ENCODE measurements around the gene ZNF688. TPM values are rescaled to one million over a fixed set of nuclear protein-coding genes. Genes with fewer than 3 reads are reported as not detected.

Gene ZNF688
- total and polyA plus RNA-seq, 2 of the 8 experiments (the other 6 are each of a cell fraction or from before 2014, with no cell fraction given): 2.7 to 3.5 TPM

DNA sequence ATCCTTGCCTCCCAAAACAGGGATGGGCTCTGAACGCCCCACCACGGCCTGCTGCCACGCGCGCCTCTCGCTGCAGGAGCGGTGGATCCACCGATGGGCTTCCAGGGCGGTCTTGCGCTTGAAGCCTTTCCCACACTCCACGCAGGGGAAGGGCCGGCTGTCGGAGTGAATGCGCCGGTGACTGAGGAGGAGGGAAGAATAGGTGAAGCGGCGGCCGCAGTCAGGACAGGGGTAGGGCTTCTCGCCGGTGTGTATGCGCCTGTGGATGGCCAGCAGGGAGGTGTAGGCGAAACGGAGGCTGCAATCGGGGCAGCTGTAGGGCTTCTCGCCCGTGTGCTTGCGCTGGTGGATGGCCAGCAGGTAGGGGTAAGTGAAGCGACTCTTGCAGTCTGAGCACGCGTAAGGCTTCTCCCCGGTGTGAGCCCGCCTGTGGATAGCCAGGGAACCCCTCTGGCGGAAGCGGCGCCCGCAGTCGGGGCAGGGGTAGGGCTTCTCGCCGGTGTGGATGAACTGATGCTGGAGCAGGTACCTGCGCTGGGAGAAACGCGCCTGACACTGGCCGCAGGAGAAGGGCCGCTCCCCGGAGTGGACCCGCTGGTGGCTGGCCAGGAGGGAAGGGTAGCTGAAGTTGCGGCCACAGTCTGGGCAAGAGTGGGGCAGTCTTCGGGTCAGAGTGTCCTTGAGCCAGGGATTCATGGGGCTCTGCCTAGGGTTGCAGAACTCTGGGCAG lies 11.3 kb upstream of the ZNF688 start:
- Histone ChIP-seq H3K4me3 (ENCODE audit: extremely low read depth in 1 of 4, insufficient read depth in 2 of 4, low read depth in 3 of 4, low read length in 4 of 4) (no peak overlapping the region), H3K36me3 (ENCODE audit: control insufficient read depth in 2 of 4, insufficient read depth in 4 of 4, low read length in 3 of 4) (peaks cover 8 to 25% (median 14%) of the 10 kb centered on the region in 4 experiments; a peak in 7 of 8 replicates), H3K56ac (replicated peaks; ENCODE audit: insufficient read length, low read depth, low read length) (no peak overlapping the region), H2BK20ac (ENCODE audit: low read length) (no peak overlapping the region), H2AK5ac (ENCODE audit: low read depth, low read length) (no peak overlapping the region), H3K79me1 (ENCODE audit: low read depth, low read length) (peaks cover 9% of the 10 kb centered on the region), H3K27ac (ENCODE audit: low read depth, low read length) (no peak overlapping the region), H3K9me3 (ENCODE audit: insufficient read depth in 2 of 2, low read depth in 1 of 2, low read length in 1 of 2) (no peaks in the 10 kb centered on the region), H4K20me1 (replicated peaks in 1 of 2; ENCODE audit: control insufficient read depth in 1 of 2, insufficient read depth in 2 of 2, low read length in 2 of 2) (peaks cover 0 to 3% of the 10 kb centered on the region in 2 experiments), H4K91ac (replicated peaks; ENCODE audit: insufficient read length, low read length) (no peak overlapping the region), H2BK12ac (ENCODE audit: low read depth, low read length) (no peak overlapping the region), H4K5ac (ENCODE audit: insufficient read length, low read depth, low read length) (no peak overlapping the region), H2BK120ac (replicated peaks; ENCODE audit: low read depth, low read length) (no peak overlapping the region), H3K4ac (replicated peaks; ENCODE audit: insufficient read length, low read depth, low read length) (no peak overlapping the region), H3K4me2 (ENCODE audit: insufficient read depth in 1 of 2, low read depth in 2 of 2, low read length in 2 of 2) (no peak overlapping the region), H4K8ac (ENCODE audit: extremely low read depth, insufficient read depth, low read length) (no peak overlapping the region), H3K23me2 (ENCODE audit: low read depth, low read length) (peaks cover 7% of the 10 kb centered on the region; the same call in 1 of the 2 replicates), H3K4me1 (replicated peaks in 1 of 4; ENCODE audit: control insufficient read depth in 3 of 4, insufficient read depth in 4 of 4, low read length in 3 of 4) (no peaks in the 10 kb centered on the region; a peak in 3 of 7 replicates), H3K9ac (replicated peaks in 1 of 4; ENCODE audit: extremely low read depth in 1 of 4, low read depth in 3 of 4, low read length in 3 of 4) (no peak overlapping the region), H2BK5ac (ENCODE audit: low read depth, low read length) (no peak overlapping the region; the same call in 1 of the 2 replicates), H3K79me2 (ENCODE audit: control insufficient read depth in 1 of 2, insufficient read depth in 2 of 2, low read length in 2 of 2) (peaks cover 0 to 8% of the 10 kb centered on the region in 2 experiments; a peak in 2 of 4 replicates), H3K27me3 (replicated peaks in 1 of 4; ENCODE audit: control insufficient read depth in 3 of 4, extremely low read depth in 1 of 4, insufficient read depth in 3 of 4, low read length in 3 of 4) (no peaks in the 10 kb centered on the region), H3K23ac (ENCODE audit: insufficient read length) (no peak overlapping the region), H2BK15ac (ENCODE audit: low read length) (no peak overlapping the region), H3K18ac (ENCODE audit: extremely low read depth, low read length) (no peak overlapping the region), H2AFZ (ENCODE audit: low read length) (no peak overlapping the region), H3K14ac (ENCODE audit: insufficient read length) (no peak overlapping the region)
- whole genome bisulfite sequencing, 2 experiments (ENCODE audit: extremely low coverage in 1 of 2, insufficient coverage in 1 of 2, insufficient read length in 1 of 2, insufficient replicate concordance in 2 of 2, low coverage in 1 of 2, low lambda C conversion rate in 2 of 2, missing lambda C conversion rate in 1 of 2): 96% methylated on average over 47 of the region's 48 CpGs; no CpG with 5 or more reads in 1 of the 2 experiments
- no peak for DNase-seq (ENCODE audit: low read depth in 1 of 2, low spot score in 2 of 2)
- ChIA-PET CTCF (ENCODE audit: partially characterized antibody) (interaction anchor here (0.7 to 1.5 kb wide), 6 partner anchors 13 to 154 kb away, joined by 3 to 5 read pairs (median 3); no protein-coding TSS in a partner anchor), POLR2A (ENCODE audit: partially characterized antibody) (interaction anchor here (0.8 to 5.9 kb wide), 7 partner anchors 7 to 48 kb away, joined by 3 to 45 read pairs (median 8); partner anchors contain the start of genes ZNF688 and ZNF747)
- FAIRE-seq: no peak
- no peak for TF ChIP-seq CREB1 (IDR thresholded peaks at IDR 0.05)
- no peak for TF ChIP-seq HDAC2 (IDR thresholded peaks at IDR 0.05; ENCODE audit: borderline replicate concordance in 1 of 2, low read depth in 2 of 2, low read length in 2 of 2)
- TF ChIP-seq BRCA1 (IDR thresholded peaks at IDR 0.05; ENCODE audit: low read depth, low read length): no peak
- TF ChIP-seq TCF12 (IDR thresholded peaks at IDR 0.05; ENCODE audit: low read depth, low read length): no peak
- TF ChIP-seq SIRT6 (IDR thresholded peaks at IDR 0.05; ENCODE audit: low read length): no peak
- TF ChIP-seq CHD1 (IDR thresholded peaks at IDR 0.05; ENCODE audit: low read depth, low read length): no peak
- no peak for TF ChIP-seq RNF2 (IDR thresholded peaks at IDR 0.05; ENCODE audit: borderline replicate concordance, low read depth, low read length, missing control alignments, poor library complexity, severe bottlenecking)
- TF ChIP-seq E2F6 (IDR thresholded peaks at IDR 0.05): no peak
- TF ChIP-seq FOSL1 (IDR thresholded peaks at IDR 0.05; ENCODE audit: insufficient read depth, low read depth, low read length): no peak
- TF ChIP-seq SP1 (IDR thresholded peaks at IDR 0.05; ENCODE audit: low read depth, low read length): no peak
- no peak for TF ChIP-seq KDM1A (IDR thresholded peaks at IDR 0.05; ENCODE audit: borderline replicate concordance, low read length)
- TF ChIP-seq ZNF274 (IDR thresholded peaks at IDR 0.05; ENCODE audit: borderline replicate concordance, extremely low read depth, low read length): no peak

All from H1 (cell line).